A673 (cell line): ENCODE results near the gene SHISA7. TPM values are rescaled to one million over a fixed set of nuclear protein-coding genes. Genes with fewer than 3 reads are reported as not detected.

Experiments used
- BruUV-seq: library from RNA; stranded (reverse); fragments of 400-500 nt; replicated peaks from 2 replicates; lab custom pipeline; 2021; lab: Mats Ljungman, UMichigan
- CTCF ChIA-PET: fragments of 300-600 bp; sonication (Branson Sonifier 250); formaldehyde crosslinking; loops from one replicate; lab custom pipeline; 2022; ENCODE audit warnings: antibody characterized with exemption; lab: Charles Lee
- POLR2A ChIA-PET: fragments of 300-600 bp; sonication (Branson Sonifier 250); formaldehyde crosslinking; loops from one replicate; lab custom pipeline; 2022; ENCODE audit warnings: antibody characterized with exemption; ENCODE audit not compliant: low non-redundant PET; lab: Charles Lee
- DNase-seq: peaks from one replicate; pipeline ENCODE4 v3.0.0-alpha.2; 2015; ENCODE audit warnings: low spot score
- H3K27ac ChIP-seq: fragments of 200-600 bp; sonication (generic); 2 replicates; pipeline ENCODE4 v1.5.1; 2016; ENCODE audit warnings: mixed run types, low read depth, mild to moderate bottlenecking, mixed read lengths, antibody characterized with exemption, low read length; ENCODE audit not compliant: poor library complexity, severe bottlenecking
- H3K27me3 ChIP-seq: fragments of 200-600 bp; sonication (generic); replicated peaks from 2 replicates; pipeline ENCODE4 v1.6.1; 2017; ENCODE audit warnings: mixed run types, low read depth, mild to moderate bottlenecking, mixed read lengths, antibody characterized with exemption, low read length; ENCODE audit not compliant: insufficient read depth, poor library complexity
- H3K36me3 ChIP-seq: fragments of 200-600 bp; sonication (generic); 2 replicates; pipeline ENCODE4 v1.6.1; 2016; ENCODE audit warnings: mixed run types, mild to moderate bottlenecking, mixed read lengths, antibody characterized with exemption, low read length; ENCODE audit not compliant: insufficient read depth, poor library complexity, severe bottlenecking
- H3K4me1 ChIP-seq: fragments of 200-600 bp; sonication (generic); 2 replicates; pipeline ENCODE4 v1.6.1; 2017; ENCODE audit warnings: mixed run types, mild to moderate bottlenecking, mixed read lengths, antibody characterized with exemption, low read length; ENCODE audit not compliant: insufficient read depth, poor library complexity, severe bottlenecking
- H3K4me3 ChIP-seq: fragments of 200-600 bp; sonication (generic); 2 replicates; pipeline ENCODE4 v1.5.1; 2016; ENCODE audit warnings: low read depth, mixed run types, mild to moderate bottlenecking, mixed read lengths, low read length; ENCODE audit not compliant: poor library complexity, severe bottlenecking
- H3K9me3 ChIP-seq: fragments of 200-600 bp; sonication (generic); 2 replicates; pipeline ENCODE4 v1.6.1; 2016; ENCODE audit warnings: mixed run types, low read depth, mild to moderate bottlenecking, mixed read lengths, antibody characterized with exemption, low read length; ENCODE audit not compliant: poor library complexity, severe bottlenecking
- CTCF ChIP-seq: fragments of 300-800, 200-600 bp; sonication (generic); conservative IDR thresholded peaks from 2 replicates; pipeline ENCODE4 v1.5.1; 2017; ENCODE audit warnings: low read depth, mild to moderate bottlenecking, antibody characterized with exemption, low read length, moderate library complexity, mixed read lengths
- EZH2 ChIP-seq: fragments of 200-600 bp; sonication (generic); IDR thresholded peaks from 2 replicates; pipeline ENCODE4 v1.6.1; 2017; ENCODE audit warnings: borderline replicate concordance, low read depth, mild to moderate bottlenecking, mixed read lengths, antibody characterized with exemption, low read length; ENCODE audit not compliant: poor library complexity, severe bottlenecking
- intact Hi-C: fragments of 100-400 bp; cut with micrococcal nuclease; formaldehyde crosslinking; loops from one replicate; pipeline ENCODE4 v1.10.0; 2022; ENCODE audit not compliant: unreplicated experiment
- total RNA-seq: library from RNA; stranded (reverse); gene quantifications from 2 replicates; pipeline ENCODE4 v1.2.3, GENCODE V29; 2021

The SHISA7 gene
- total RNA-seq, 1 experiment from 2014 or later, result 0.21 TPM

- ChIA-PET POLR2A (no interaction called here), CTCF (no interaction called here)
- Histone ChIP-seq H3K4me3 (no peak overlapping the region), H3K36me3 (no peaks in the 10 kb centered on the region), H3K27me3 (no peaks in the 10 kb centered on the region), H3K27ac (no peak overlapping the region), H3K9me3 (no peaks in the 10 kb centered on the region), H3K4me1 (peaks cover 38% of the 10 kb centered on the region)
- TF ChIP-seq CTCF, result no peak
- TF ChIP-seq EZH2, result no peak
- BruUV-seq, result no TSS peak
- intact Hi-C loops, result loop anchor here (5.0 kb wide), 1 partner anchor 145 kb away; the partner anchor contains the start of gene ZNF865
- DNase-seq, result no peak
Observed at GRCh38 chr19:55462722-55463121, 19.6 kb upstream of the SHISA7 start.

GRCh38 chr19:55461974-55462626 is 19.0 kb upstream of the SHISA7 start:
- no TSS peak for BruUV-seq
- TF ChIP-seq EZH2, result no peak
- TF ChIP-seq CTCF, result no peak
- Histone ChIP-seq H3K4me1 (peaks cover 38% of the 10 kb centered on the region), H3K4me3 (peak overlapping the region; percentile 78), H3K36me3 (no peaks in the 10 kb centered on the region), H3K27ac (peak overlapping the region; percentile 42), H3K27me3 (no peaks in the 10 kb centered on the region), H3K9me3 (no peaks in the 10 kb centered on the region)
- peak; percentile 51 for DNase-seq
- ChIA-PET POLR2A (no interaction called here), CTCF (interaction anchor here (0.5 to 1.1 kb wide), 4 partner anchors 42 to 261 kb away, joined by 3 to 4 read pairs (median 3); no protein-coding TSS in a partner anchor)
- intact Hi-C loops, result loop anchor here (5.0 kb wide), 1 partner anchor 145 kb away; the partner anchor contains the start of gene ZNF865

GRCh38 chr19:55461259-55461973 is 18.3 kb upstream of the SHISA7 start, which contains the start of gene ISOC2:
Gene ISOC2, minus strand, starts transcription at chr19:55461642. Its CDS starts 5,156 bp downstream, at chr19:55456486.
- peak; percentile 100 for DNase-seq
- Histone ChIP-seq H3K27me3 (no peaks in the 10 kb centered on the region), H3K4me3 (peak within 1 kb of the TSS; percentile 78), H3K27ac (peak within 1 kb of the TSS; percentile 91), H3K36me3 (no peaks in the 10 kb centered on the region), H3K4me1 (peaks cover 38% of the 10 kb centered on the region), H3K9me3 (no peaks in the 10 kb centered on the region)
- intact Hi-C loops, result loop anchor here (5.0 kb wide), 1 partner anchor 146 kb away; the partner anchor contains the start of gene ZNF865
- BruUV-seq, result no TSS peak
- ChIA-PET POLR2A (no interaction called here), CTCF (interaction anchor here (0.5 to 1.1 kb wide), 4 partner anchors 42 to 260 kb away, joined by 3 to 4 read pairs (median 3); no protein-coding TSS in a partner anchor)
- TF ChIP-seq EZH2, result no peak
- no peak for TF ChIP-seq CTCF
